MCF 10A (cell line): Measurements from ENCODE around the gene MYOM3. TPM values are rescaled to one million over a fixed set of nuclear protein-coding genes. Genes with fewer than 3 reads are reported as not detected.
A peak's percentile ranks its signal among the peaks of the same experiment; 100 is the strongest.

Experiments
- BruUV-seq: library from RNA; stranded (reverse); fragments of 400-500 nt; replicated peaks from 2 replicates; lab custom pipeline; 2021; lab: Mats Ljungman, UMichigan
- CTCF ChIA-PET: fragments of 300-600 bp; sonication (Branson Sonifier 250); formaldehyde crosslinking; extraction: SDS; loops from one replicate; lab custom pipeline; 2021; ENCODE audit warnings: antibody characterized with exemption, inconsistent platforms; lab: Yijun Ruan, JAX
- POLR2A ChIA-PET: fragments of 300-600, 350-650 bp; sonication (Branson Sonifier 250); formaldehyde crosslinking; extraction: SDS; loops from one replicate; lab custom pipeline; 2020; ENCODE audit warnings: antibody characterized with exemption, inconsistent platforms; lab: Yijun Ruan, JAX
- DNase-seq: peaks from one replicate; pipeline ENCODE4 v3.0.0-alpha.2; 2018; ENCODE audit not compliant: unreplicated experiment
- H3K27ac Mint-ChIP-seq: one replicate; pipeline ENCODE4 v1.8.0; 2022; ENCODE audit warnings: mild to moderate bottlenecking, low read depth, mixed read lengths; ENCODE audit not compliant: unreplicated experiment
- H3K27me3 Mint-ChIP-seq: one replicate; pipeline ENCODE4 v1.8.0; 2022; ENCODE audit warnings: mixed read lengths; ENCODE audit not compliant: insufficient read depth, unreplicated experiment
- H3K36me3 Mint-ChIP-seq: one replicate; pipeline ENCODE4 v1.8.0; 2022; ENCODE audit warnings: mild to moderate bottlenecking, moderate library complexity, mixed read lengths; ENCODE audit not compliant: insufficient read depth, unreplicated experiment
- H3K4me1 Mint-ChIP-seq: one replicate; pipeline ENCODE4 v1.8.0; 2022; ENCODE audit warnings: mixed read lengths; ENCODE audit not compliant: insufficient read depth, unreplicated experiment
- H3K4me3 Mint-ChIP-seq: one replicate; pipeline ENCODE4 v1.8.0; 2022; ENCODE audit warnings: mild to moderate bottlenecking, moderate library complexity, mixed read lengths; ENCODE audit not compliant: unreplicated experiment
- H3K9me3 Mint-ChIP-seq: one replicate; pipeline ENCODE4 v1.8.0; 2022; ENCODE audit warnings: mixed read lengths; ENCODE audit not compliant: unreplicated experiment
- CTCF ChIP-seq: fragments of 200-600 bp; IDR thresholded peaks from one replicate; pipeline ENCODE4 v1.8.0; 2022; ENCODE audit warnings: antibody characterized with exemption, mild to moderate bottlenecking; ENCODE audit not compliant: unreplicated experiment
- intact Hi-C: fragments of 100-400 bp; cut with micrococcal nuclease; formaldehyde crosslinking; loops from 2 replicates; pipeline ENCODE4 v1.14.1; 2022
- total RNA-seq: library from RNA; stranded (reverse); gene quantifications from 2 replicates; pipeline ENCODE4 v1.2.3, GENCODE V29; 2022

MYOM3 gene
- total RNA-seq, 1 experiment from 2014 or later, result 0.05 TPM

DNA sequence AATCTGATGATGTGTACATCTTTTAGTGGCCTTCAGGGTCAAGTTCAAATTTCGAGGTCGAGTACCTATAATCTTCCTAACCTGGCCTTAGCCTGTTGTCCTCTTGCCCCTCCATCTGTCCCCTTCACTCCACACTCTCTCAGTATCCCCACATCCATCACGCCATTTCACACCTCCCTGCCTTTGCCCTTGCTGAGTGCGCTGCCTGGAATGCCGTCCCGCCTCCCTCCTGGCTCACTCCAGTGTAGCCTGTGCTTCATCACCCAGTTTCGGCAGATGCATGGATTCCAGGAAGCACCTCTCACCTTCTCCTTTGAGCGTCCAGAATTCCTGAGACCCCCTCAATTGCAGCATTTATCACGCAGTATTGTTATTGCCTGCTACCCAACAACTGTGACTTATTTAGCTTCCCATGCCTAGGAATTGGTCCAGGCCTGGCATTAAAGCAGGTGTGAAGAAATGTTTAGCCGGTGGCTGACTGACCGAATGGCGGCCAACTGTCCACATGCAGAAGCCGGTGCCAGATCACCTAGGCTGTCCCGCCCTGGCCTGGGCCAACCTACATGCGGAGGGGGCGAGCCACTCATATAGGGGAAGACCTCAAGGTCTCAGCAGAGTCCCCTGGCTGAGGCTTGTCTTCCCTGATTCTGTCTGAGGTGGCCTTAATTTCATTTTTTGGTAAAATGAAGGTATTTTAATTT, 34.5 kb downstream of the MYOM3 start:
- POLR2A ChIA-PET, result no interaction called here
- DNase-seq, result no peak
- H3K4me1 Mint-ChIP-seq, result no peaks in the 10 kb centered on the region
- no peaks in the 10 kb centered on the region for H3K36me3 Mint-ChIP-seq
- no peaks in the 10 kb centered on the region for H3K9me3 Mint-ChIP-seq
- no TSS peak for BruUV-seq
- intact Hi-C loops, result no loop called here
- H3K4me3 Mint-ChIP-seq, result no peak overlapping the region
- H3K27me3 Mint-ChIP-seq, result no peaks in the 10 kb centered on the region
- TF ChIP-seq CTCF, result no peak
- no peak overlapping the region for H3K27ac Mint-ChIP-seq
- CTCF ChIA-PET, result no interaction called here

DNA sequence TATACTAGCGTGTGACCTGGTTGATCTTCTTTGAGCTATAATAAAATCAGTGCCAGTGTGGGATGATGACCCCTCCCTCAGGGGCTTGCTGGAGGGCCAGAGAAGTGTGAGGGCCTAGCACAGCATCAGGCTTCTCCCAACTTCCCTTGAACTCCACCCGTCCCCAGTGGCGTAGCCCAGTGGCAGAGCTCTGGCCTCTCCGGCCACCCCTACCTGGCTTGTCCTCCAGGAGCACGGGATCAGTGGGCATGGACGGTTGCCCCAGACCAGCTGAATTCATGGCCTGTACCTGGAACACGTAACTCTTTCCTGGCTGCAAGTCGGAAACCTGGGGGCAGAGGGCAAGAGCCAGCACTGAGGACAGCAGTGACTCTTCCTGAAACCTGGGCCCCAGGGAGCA, 36.0 kb downstream of the MYOM3 start:
- Mint-ChIP-seq H3K4me1 (no peaks in the 10 kb centered on the region), H3K27ac (no peak overlapping the region), H3K27me3 (no peaks in the 10 kb centered on the region), H3K9me3 (no peaks in the 10 kb centered on the region), H3K36me3 (no peaks in the 10 kb centered on the region), H3K4me3 (no peak overlapping the region)
- no peak for DNase-seq
- CTCF ChIA-PET, result interaction anchor here (0.6 kb wide), 2 partner anchors 38 to 111 kb away, joined by 3 read pairs; partner anchors contain the start of gene IFNLR1
- intact Hi-C loops, result no loop called here
- no peak for TF ChIP-seq CTCF
- no TSS peak for BruUV-seq
- POLR2A ChIA-PET, result no interaction called here

DNA sequence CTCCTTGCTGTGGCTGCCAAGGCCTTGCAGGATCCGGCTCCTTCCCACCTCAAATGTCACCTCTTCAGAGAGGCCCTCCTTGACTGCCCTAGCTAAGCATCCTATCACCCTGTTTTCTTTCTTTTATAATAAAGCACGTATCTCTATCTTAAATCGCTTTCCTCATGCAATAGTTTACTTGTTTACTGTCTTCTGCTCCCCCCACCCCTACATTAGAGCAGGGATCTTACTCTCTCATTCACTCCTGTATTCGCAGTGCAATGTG, 36.4 kb downstream of the MYOM3 start:
- CTCF ChIA-PET, result interaction anchor here (0.6 kb wide), 2 partner anchors 38 to 112 kb away, joined by 3 read pairs; partner anchors contain the start of gene IFNLR1
- POLR2A ChIA-PET, result no interaction called here
- intact Hi-C loops, result no loop called here
- H3K27ac Mint-ChIP-seq, result no peak overlapping the region
- H3K4me1 Mint-ChIP-seq, result no peaks in the 10 kb centered on the region
- no TSS peak for BruUV-seq
- no peak overlapping the region for H3K4me3 Mint-ChIP-seq
- H3K36me3 Mint-ChIP-seq, result no peaks in the 10 kb centered on the region
- no peak for TF ChIP-seq CTCF
- no peaks in the 10 kb centered on the region for H3K9me3 Mint-ChIP-seq
- DNase-seq, result no peak
- no peaks in the 10 kb centered on the region for H3K27me3 Mint-ChIP-seq

GRCh38 chr1:24074817-24075589, 36.9 kb downstream of the MYOM3 start:
- no peak overlapping the region for H3K27ac Mint-ChIP-seq
- CTCF ChIA-PET, result interaction anchor here (0.6 to 1.0 kb wide), 5 partner anchors 29 to 316 kb away, joined by 3 to 5 read pairs (median 4); partner anchors contain the start of gene IFNLR1
- H3K4me3 Mint-ChIP-seq, result no peak overlapping the region
- H3K9me3 Mint-ChIP-seq, result no peaks in the 10 kb centered on the region
- intact Hi-C loops, result no loop called here
- no peaks in the 10 kb centered on the region for H3K36me3 Mint-ChIP-seq
- no TSS peak for BruUV-seq
- POLR2A ChIA-PET, result no interaction called here
- no peaks in the 10 kb centered on the region for H3K4me1 Mint-ChIP-seq
- TF ChIP-seq CTCF, result no peak
- no peaks in the 10 kb centered on the region for H3K27me3 Mint-ChIP-seq
- peak; percentile 25 for DNase-seq
